Smooth muscle cell (in vitro differentiated cells): Measurements from ENCODE around the gene SETD4. TPM values are rescaled to one million over a fixed set of nuclear protein-coding genes. Genes with fewer than 3 reads are reported as not detected.
"Not testable (repeated sequence)": the region's sequence is repeated elsewhere in the genome, so short reads cannot be mapped to it uniquely, and the experiment has no call there.

ENCODE experiments used
- DNase-seq: peaks from one replicate; lab custom pipeline; 2025; ENCODE audit not compliant: unreplicated experiment; lab: John Stamatoyannopoulos, UW
- H2AFZ ChIP-seq: fragments of 200-600 bp; sonication (generic); 2 replicates; pipeline ENCODE4 v1.6.0; 2016; ENCODE audit warnings: antibody characterized with exemption, low read depth, mild to moderate bottlenecking
- H3F3A ChIP-seq: fragments of 200-600 bp; sonication (generic); 2 replicates; pipeline ENCODE4 v1.6.0; 2017; ENCODE audit warnings: antibody characterized with exemption, low read depth
- H3K27ac ChIP-seq: fragments of 200-600 bp; sonication (generic); 2 replicates; pipeline ENCODE4 v1.5.1; 2016; ENCODE audit warnings: low read depth, mild to moderate bottlenecking
- H3K27me3 ChIP-seq: fragments of 200-600 bp; sonication (generic); 2 replicates; pipeline ENCODE4 v1.6.1; 2016; ENCODE audit warnings: low read depth, mild to moderate bottlenecking
- H3K36me3 ChIP-seq: fragments of 200-600 bp; sonication (generic); 2 replicates; pipeline ENCODE4 v1.5.1; 2016; ENCODE audit warnings: low read depth
- H3K4me1 ChIP-seq: fragments of 200-600 bp; sonication (generic); 2 replicates; pipeline ENCODE4 v1.5.1; 2016; ENCODE audit warnings: low read depth
- H3K4me2 ChIP-seq: fragments of 200-600 bp; sonication (generic); 2 replicates; pipeline ENCODE4 v1.6.0; 2016; ENCODE audit warnings: mild to moderate bottlenecking
- H3K4me3 ChIP-seq: fragments of 200-600 bp; sonication (generic); 2 replicates; pipeline ENCODE4 v1.5.1; 2016; ENCODE audit warnings: mild to moderate bottlenecking
- H3K79me2 ChIP-seq: fragments of 200-600 bp; sonication (generic); 2 replicates; pipeline ENCODE4 v1.6.0; 2016; ENCODE audit warnings: low read depth, mild to moderate bottlenecking
- H3K9ac ChIP-seq: fragments of 200-600 bp; sonication (generic); 2 replicates; pipeline ENCODE4 v1.6.0; 2016; ENCODE audit warnings: low read depth
- H3K9me3 ChIP-seq: fragments of 200-600 bp; sonication (generic); replicated peaks from 2 replicates; pipeline ENCODE4 v1.5.1; 2016; ENCODE audit warnings: low read depth
- H4K20me1 ChIP-seq: fragments of 200-600 bp; sonication (generic); 2 replicates; pipeline ENCODE4 v1.6.0; 2016; ENCODE audit warnings: low read depth
- CTCF ChIP-seq: fragments of 200-600 bp; sonication (generic); IDR thresholded peaks from 2 replicates; pipeline ENCODE4 v1.5.1; 2017; ENCODE audit warnings: borderline replicate concordance, mild to moderate bottlenecking, antibody characterized with exemption; ENCODE audit not compliant: insufficient read depth, poor library complexity, severe bottlenecking
- WGBS: methylation state at CpG from one replicate; pipeline ENCODE4 v1.1.7; 2016; ENCODE audit warnings: low lambda C conversion rate; 5-methylcytosine and 5-hydroxymethylcytosine counted together
- polyA plus RNA-seq: library from polyadenylated mRNA; unstranded; fragments of >200 nt; fragmentation: Nextera tagmentation; extraction: Ambion mirVana; gene quantifications from 2 replicates; pipeline ENCODE4 v1.2.1, GENCODE V29; 2016
- total RNA-seq: library from RNA; depleted of rRNA; stranded (reverse); fragments of >200 nt; gene quantifications from 2 replicates; pipeline ENCODE4 v1.2.3, GENCODE V29; 2014

SETD4 gene
- total and polyA plus RNA-seq, 2 experiments from 2014 or later, result 10.0 to 18.7 TPM

- Histone ChIP-seq H3K9ac (no peak overlapping the region), H3K27me3 (no peaks in the 10 kb centered on the region), H3K36me3 (no peaks in the 10 kb centered on the region), H3K4me3 (no peak overlapping the region), H3K4me2 (no peak overlapping the region), H2AFZ (no peak overlapping the region), H3K79me2 (no peaks in the 10 kb centered on the region), H4K20me1 (no peaks in the 10 kb centered on the region), H3F3A (no peaks in the 10 kb centered on the region), H3K27ac (no peak overlapping the region), H3K9me3 (no peaks in the 10 kb centered on the region), H3K4me1 (no peaks in the 10 kb centered on the region)
- 93% methylated on average over 5 of the region's 5 CpGs for WGBS
- DNase-seq, result no peak
- no peak for TF ChIP-seq CTCF
Measured at GRCh38 chr21:36075953-36076352, 15.6 kb upstream of the SETD4 start.

- Histone ChIP-seq H3K36me3 (no peaks in the 10 kb centered on the region), H3K4me1 (no peaks in the 10 kb centered on the region), H3K4me3 (no peak overlapping the region), H3K27me3 (no peaks in the 10 kb centered on the region), H4K20me1 (no peaks in the 10 kb centered on the region), H3F3A (no peaks in the 10 kb centered on the region), H3K27ac (no peak overlapping the region), H3K79me2 (no peaks in the 10 kb centered on the region), H3K9ac (no peak overlapping the region), H2AFZ (no peak overlapping the region), H3K4me2 (no peak overlapping the region), H3K9me3 (no peaks in the 10 kb centered on the region)
- 77% methylated on average over 3 of the region's 3 CpGs for WGBS
- no peak for TF ChIP-seq CTCF
- no peak for DNase-seq
Measured at GRCh38 chr21:36075171-36075570, 14.8 kb upstream of the SETD4 start.

GRCh38 chr21:36073911-36074310, 13.6 kb upstream of the SETD4 start:
- H4K20me1 ChIP-seq, H3K36me3 ChIP-seq, H3K79me2 ChIP-seq, DNase-seq, H3K27ac ChIP-seq, H3K4me2 ChIP-seq, H3K27me3 ChIP-seq, H3K4me3 ChIP-seq, H3K9ac ChIP-seq, H2AFZ ChIP-seq, H3K9me3 ChIP-seq, H3K4me1 ChIP-seq, H3F3A ChIP-seq: not testable (repeated sequence)
- 81% methylated on average over 5 of the region's 5 CpGs for WGBS

- no peak for DNase-seq
- H3K4me1 ChIP-seq, result no peaks in the 10 kb centered on the region
- no peaks in the 10 kb centered on the region for H4K20me1 ChIP-seq
- H2AFZ ChIP-seq, result no peak overlapping the region
- H3K27me3 ChIP-seq, result no peaks in the 10 kb centered on the region
- H3K9me3 ChIP-seq, result no peaks in the 10 kb centered on the region
- no peaks in the 10 kb centered on the region for H3F3A ChIP-seq
- no peaks in the 10 kb centered on the region for H3K79me2 ChIP-seq
- 76% methylated on average over 3 of the region's 3 CpGs for WGBS
- H3K4me3 ChIP-seq, result no peak overlapping the region
- no peak for TF ChIP-seq CTCF
- H3K27ac ChIP-seq, result no peak overlapping the region
- H3K36me3 ChIP-seq, result no peaks in the 10 kb centered on the region
- no peak overlapping the region for H3K9ac ChIP-seq
- H3K4me2 ChIP-seq, result no peak overlapping the region
Measured at GRCh38 chr21:36073181-36073580, 12.9 kb upstream of the SETD4 start.
